Endothelial cell of umbilical vein (primary cell): ENCODE measurements around the gene ANKRD13D. TPM values are rescaled to one million over a fixed set of nuclear protein-coding genes. Genes with fewer than 3 reads are reported as not detected.

Experiments
- BruUV-seq: library from RNA; stranded (reverse); fragments of 400-500 nt; replicated peaks from 2 replicates; lab custom pipeline; 2021; lab: Mats Ljungman, UMichigan
- CTCF ChIA-PET: fragments of 300-600, 350-600 bp; sonication (Branson Sonifier 250); formaldehyde crosslinking; loops from one replicate; lab custom pipeline; 2021; ENCODE audit warnings: antibody characterized with exemption, inconsistent platforms; lab: Charles Lee
- POLR2A ChIA-PET: fragments of 300-600, 350-600 bp; sonication (Branson Sonifier 250); formaldehyde crosslinking; loops from one replicate; lab custom pipeline; 2021; ENCODE audit warnings: antibody characterized with exemption, inconsistent platforms; lab: Charles Lee
- DNase-seq: peaks from one replicate; pipeline ENCODE4 v3.0.0-alpha.2; 2011; ENCODE audit warnings: low read depth, low spot score
- FAIRE-seq: peaks from 2 replicates; lab custom pipeline; 2011; peaks lifted over from hg19 to GRCh38; lab: Jason Lieb, UNC
- H2AFZ ChIP-seq: 2 replicates; pipeline ENCODE4 v1.6.0; 2012; ENCODE audit warnings: low read depth, low read length, control low read depth, inconsistent platforms
- H3K27ac ChIP-seq: 2 replicates; pipeline ENCODE4 v1.5.1; 2011; ENCODE audit warnings: low read depth, mild to moderate bottlenecking, control low read depth, low read length, moderate library complexity; ENCODE audit not compliant: insufficient read depth
- H3K27me3 ChIP-seq, 2 experiments: 2 replicates each; pipeline versions ENCODE4 v1.6.0 to v1.6.1; 2011; ENCODE audit warnings: low read length in 2 of 2, mixed read lengths in 1 of 2; ENCODE audit not compliant: control insufficient read depth in 2 of 2, insufficient read depth in 2 of 2
- H3K36me3 ChIP-seq, 2 experiments: 2 replicates in 1 of 2; 3 replicates in 1 of 2; pipeline ENCODE4 v1.5.1; 2011; ENCODE audit warnings: low read length in 2 of 2, mild to moderate bottlenecking in 1 of 2, moderate library complexity in 1 of 2; ENCODE audit not compliant: control insufficient read depth in 2 of 2, insufficient read depth in 2 of 2; ENCODE audit errors: extremely low read depth in 1 of 2
- H3K4me1 ChIP-seq: 3 replicates; pipeline ENCODE4 v1.5.1; 2011; ENCODE audit warnings: mild to moderate bottlenecking, low read length; ENCODE audit not compliant: control insufficient read depth, insufficient read depth; ENCODE audit errors: extremely low read depth
- H3K4me2 ChIP-seq: 2 replicates; pipeline ENCODE4 v1.6.1; 2011; ENCODE audit warnings: low read length, control low read depth, mixed read lengths; ENCODE audit not compliant: insufficient read depth
- H3K4me3 ChIP-seq, 3 experiments: fragments of 200-600 bp in 1 of 3; sonication (generic), shearing (Covaris generic) in 1 of 3; replicated peaks in 1 of 3; 2 replicates each; pipeline ENCODE4 v1.5.1; 2011 to 2016; ENCODE audit warnings: control low read depth in 3 of 3, low read length in 3 of 3, mild to moderate bottlenecking in 2 of 3, inconsistent platforms in 1 of 3, low read depth in 1 of 3, moderate library complexity in 1 of 3; ENCODE audit not compliant: insufficient read depth in 1 of 3
- H3K79me2 ChIP-seq: 2 replicates; pipeline ENCODE4 v1.6.0; 2012; ENCODE audit warnings: low read length, inconsistent platforms; ENCODE audit not compliant: control insufficient read depth, insufficient read depth
- H3K9ac ChIP-seq: replicated peaks from 2 replicates; pipeline ENCODE3; 2011; ENCODE audit warnings: low read length, control low read depth; ENCODE audit not compliant: insufficient read depth; ENCODE audit errors: extremely low read depth
- H3K9me1 ChIP-seq: replicated peaks from 3 replicates; pipeline ENCODE4 v1.6.0; 2011; ENCODE audit warnings: mild to moderate bottlenecking, low read length; ENCODE audit not compliant: control insufficient read depth, insufficient read depth; ENCODE audit errors: extremely low read depth
- H3K9me3 ChIP-seq: replicated peaks from 2 replicates; pipeline ENCODE4 v1.5.1; 2012; ENCODE audit warnings: low read length, inconsistent platforms; ENCODE audit not compliant: control insufficient read depth, insufficient read depth
- H4K20me1 ChIP-seq: replicated peaks from 2 replicates; pipeline ENCODE3; 2011; ENCODE audit warnings: mild to moderate bottlenecking, low read length; ENCODE audit not compliant: control insufficient read depth, insufficient read depth; ENCODE audit errors: extremely low read depth
- EZH2 ChIP-seq: IDR thresholded peaks from 2 replicates; pipeline ENCODE4 v1.6.1; 2012; ENCODE audit warnings: borderline replicate concordance, low read depth, mild to moderate bottlenecking, moderate library complexity, low read length, inconsistent platforms; ENCODE audit not compliant: severe bottlenecking
- FOS ChIP-seq: IDR thresholded peaks from 2 replicates; pipeline ENCODE4 v1.6.1; 2011; ENCODE audit warnings: mild to moderate bottlenecking, low read length, moderate library complexity, borderline replicate concordance; ENCODE audit not compliant: insufficient read depth
- GATA2 ChIP-seq: IDR thresholded peaks from 2 replicates; pipeline ENCODE4 v1.7.0; 2011; ENCODE audit warnings: low read depth, mild to moderate bottlenecking, moderate library complexity, mixed read lengths, low read length; ENCODE audit not compliant: insufficient read length, insufficient read depth
- JUN ChIP-seq: IDR thresholded peaks from 2 replicates; pipeline ENCODE4 v1.6.1; 2011; ENCODE audit warnings: borderline replicate concordance, low read depth; ENCODE audit not compliant: insufficient read length, insufficient read depth
- MYC ChIP-seq: IDR thresholded peaks from one replicate; pipeline ENCODE4 v1.6.1; 2011; ENCODE audit warnings: mild to moderate bottlenecking, low read depth, low read length
- POLR2A ChIP-seq: IDR thresholded peaks from 2 replicates; pipeline ENCODE4 v1.6.1; 2012; ENCODE audit warnings: low read depth, mild to moderate bottlenecking, control low read depth, low read length
- POLR2AphosphoS5 ChIP-seq: IDR thresholded peaks from 2 replicates; pipeline ENCODE4 v1.6.1; 2012; ENCODE audit warnings: low read depth, mild to moderate bottlenecking, control low read depth, low read length, moderate library complexity; ENCODE audit not compliant: insufficient read depth
- dilution Hi-C: fragments of 300-500 bp; cut with MboI; formaldehyde crosslinking; loops from one replicate; pipeline ENCODE4 v1.15.0; 2019; ENCODE audit warnings: low sequenced_read_pairs; ENCODE audit not compliant: extremely low pct_ligation_motif_present
- intact Hi-C: fragments of 100-400 bp; cut with micrococcal nuclease; formaldehyde crosslinking; loops from one replicate; pipeline ENCODE4 v1.10.0; 2022
- polyA plus RNA-seq, 4 experiments: library from polyadenylated mRNA; depleted of rRNA in 3 of 4; stranded (reverse) in 3 of 4; unstranded in 1 of 4; fragments of >200 nt; gene quantifications; 2 replicates each; pipeline versions ENCODE4 v1.2.1 to v1.2.3, GENCODE V29; 2011 to 2012; ENCODE audit warnings: missing spikeins in 1 of 4
- total RNA-seq: library from RNA; stranded (reverse); gene quantifications from 2 replicates; pipeline ENCODE4 v1.2.3, GENCODE V29; 2021
- TF ChIP-seq, protein P1 (sequence below), 2 donors: IDR thresholded peaks; 1 replicate in 1 of 2; 2 replicates in 1 of 2; pipeline ENCODE4 v1.5.1; 2011; ENCODE audit warnings: low read length in 2 of 2, mild to moderate bottlenecking in 2 of 2, moderate library complexity in 2 of 2, control low read depth in 1 of 2, inconsistent platforms in 1 of 2, low read depth in 1 of 2; ENCODE audit not compliant: insufficient read depth in 1 of 2; ENCODE audit errors: extremely low read depth in 1 of 2
- TF ChIP-seq, protein P2 (sequence below): IDR thresholded peaks from 2 replicates; pipeline ENCODE4 v1.6.1; 2011; ENCODE audit not compliant: insufficient read depth, insufficient read length

Gene ANKRD13D
- total and polyA plus RNA-seq, 2 donors (not counting 3 experiments of a cell fraction or from before 2014, with no cell fraction given): 43.5 to 57.5 TPM

DNA sequence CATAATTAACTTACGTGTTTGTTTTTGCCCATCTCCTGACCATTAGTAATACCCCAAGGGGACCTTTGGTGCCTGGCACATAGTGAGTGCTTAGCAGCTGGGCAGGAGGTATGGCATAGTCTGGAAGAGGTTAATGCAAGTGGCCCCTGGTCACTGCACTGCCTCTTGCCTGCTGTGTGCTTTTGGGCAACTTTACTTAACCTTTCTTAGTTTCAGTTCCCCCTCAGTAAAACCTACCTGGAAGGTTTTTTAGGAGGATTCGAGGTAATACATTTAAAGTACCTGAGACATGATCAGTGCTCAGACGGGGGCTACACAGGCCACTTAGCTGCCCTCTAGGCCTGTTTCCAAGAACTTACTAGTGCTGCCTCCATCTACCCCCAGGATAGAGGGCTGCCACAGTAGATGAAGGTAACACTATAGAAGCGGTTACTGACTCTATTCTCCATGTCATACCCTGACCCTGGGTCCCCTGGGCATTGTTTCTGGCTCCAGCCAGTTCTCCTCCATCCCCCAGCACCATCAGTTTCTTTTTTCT, 60.9 kb downstream of the ANKRD13D start:
- TF ChIP-seq POLR2A (no peak), FOS (no peak), EZH2 (no peak), JUN (no peak), MYC (no peak), GATA2 (no peak), POLR2AphosphoS5 (no peak)
- TF ChIP-seq, protein P1, sequence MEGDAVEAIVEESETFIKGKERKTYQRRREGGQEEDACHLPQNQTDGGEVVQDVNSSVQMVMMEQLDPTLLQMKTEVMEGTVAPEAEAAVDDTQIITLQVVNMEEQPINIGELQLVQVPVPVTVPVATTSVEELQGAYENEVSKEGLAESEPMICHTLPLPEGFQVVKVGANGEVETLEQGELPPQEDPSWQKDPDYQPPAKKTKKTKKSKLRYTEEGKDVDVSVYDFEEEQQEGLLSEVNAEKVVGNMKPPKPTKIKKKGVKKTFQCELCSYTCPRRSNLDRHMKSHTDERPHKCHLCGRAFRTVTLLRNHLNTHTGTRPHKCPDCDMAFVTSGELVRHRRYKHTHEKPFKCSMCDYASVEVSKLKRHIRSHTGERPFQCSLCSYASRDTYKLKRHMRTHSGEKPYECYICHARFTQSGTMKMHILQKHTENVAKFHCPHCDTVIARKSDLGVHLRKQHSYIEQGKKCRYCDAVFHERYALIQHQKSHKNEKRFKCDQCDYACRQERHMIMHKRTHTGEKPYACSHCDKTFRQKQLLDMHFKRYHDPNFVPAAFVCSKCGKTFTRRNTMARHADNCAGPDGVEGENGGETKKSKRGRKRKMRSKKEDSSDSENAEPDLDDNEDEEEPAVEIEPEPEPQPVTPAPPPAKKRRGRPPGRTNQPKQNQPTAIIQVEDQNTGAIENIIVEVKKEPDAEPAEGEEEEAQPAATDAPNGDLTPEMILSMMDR (IDR thresholded peaks at IDR 0.05; ENCODE audit: extremely low read depth in 1 of 2, insufficient read depth in 1 of 2, low read depth in 1 of 2, low read length in 2 of 2): no peak
- TF ChIP-seq, protein P2, sequence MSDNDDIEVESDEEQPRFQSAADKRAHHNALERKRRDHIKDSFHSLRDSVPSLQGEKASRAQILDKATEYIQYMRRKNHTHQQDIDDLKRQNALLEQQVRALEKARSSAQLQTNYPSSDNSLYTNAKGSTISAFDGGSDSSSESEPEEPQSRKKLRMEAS: no peak
- H4K20me1 ChIP-seq: no peaks in the 10 kb centered on the region
- no peak overlapping the region for H3K27ac ChIP-seq
- POLR2A ChIA-PET: no interaction called here
- no peaks in the 10 kb centered on the region for H3K36me3 ChIP-seq
- BruUV-seq: no TSS peak
- peaks cover 31% of the 10 kb centered on the region for H3K4me1 ChIP-seq
- no peak overlapping the region for H2AFZ ChIP-seq
- CTCF ChIA-PET: interaction anchor here (1.7 to 15.0 kb wide), 4 partner anchors 28 to 87 kb away, joined by 7 to 1051 read pairs (median 16); partner anchors contain the start of gene CLCF1
- DNase-seq: no peak
- no peak overlapping the region for H3K4me3 ChIP-seq
- H3K27me3 ChIP-seq: no peaks in the 10 kb centered on the region
- H3K9ac ChIP-seq: no peak overlapping the region
- H3K9me1 ChIP-seq: no peaks in the 10 kb centered on the region
- no peak overlapping the region for H3K4me2 ChIP-seq
- dilution Hi-C loops: no loop called here
- intact Hi-C loops: no loop called here
- H3K79me2 ChIP-seq: peaks cover 4% of the 10 kb centered on the region
- no peaks in the 10 kb centered on the region for H3K9me3 ChIP-seq
- no peak for FAIRE-seq
